Stimulated activated CD8-positive, alpha-beta memory T cell treated with anti-CD3 and anti-CD28 coated beads, Interleukin-15, amount 100 ng/mL, for 4 hours (primary cell): ENCODE data around the gene KLK13.
A peak's percentile ranks its signal among the peaks of the same experiment; 100 is the strongest.

Source experiments
- DNase-seq, 2 donors: peaks; one replicate each; pipeline ENCODE4 v3.0.0-alpha.2; 2020; ENCODE audit warnings: low read depth in 2 of 2

KLK13 gene

GRCh38 chr19:51019544-51019925 is 45.4 kb downstream of the KLK13 start, which contains the start of gene KLK10:
Gene KLK10 (minus strand): TSS chr19:51019709. CDS start chr19:51019130, 579 bp downstream.
- no peak for DNase-seq

- DNase-seq: no peak
Observed at GRCh38 chr19:51018745-51019543, 45.9 kb downstream of the KLK13 start.

- peak in 1 of 2 donors; percentile 5 for DNase-seq
Observed at GRCh38 chr19:51016798-51017683, 47.9 kb downstream of the KLK13 start.

- no peak for DNase-seq
Observed at GRCh38 chr19:51015691-51016267, 49.1 kb downstream of the KLK13 start.

- no peak for DNase-seq
Observed at GRCh38 chr19:51014242-51014641, 50.6 kb downstream of the KLK13 start.

GRCh38 chr19:51012661-51013190 is 52.2 kb downstream of the KLK13 start:
- DNase-seq: no peak

GRCh38 chr19:51010066-51010795 is 54.7 kb downstream of the KLK13 start:
- DNase-seq: no peak

- DNase-seq: no peak
Observed at GRCh38 chr19:51009061-51009891, 55.6 kb downstream of the KLK13 start.

GRCh38 chr19:51007488-51007887 is 57.4 kb downstream of the KLK13 start:
- DNase-seq: no peak

GRCh38 chr19:51006406-51006805 is 58.5 kb downstream of the KLK13 start:
- DNase-seq: no peak
